HepG2 (cell line): ENCODE data around the gene STX10. TPM values are rescaled to one million over a fixed set of nuclear protein-coding genes. Genes with fewer than 3 reads are reported as not detected.
A peak's percentile ranks its signal among the peaks of the same experiment; 100 is the strongest.

Experiments used
- ARNTL ChIP-seq: sonication (generic); formaldehyde crosslinking; IDR thresholded peaks from 2 replicates; pipeline ENCODE4 v1.4.0; 2020; ENCODE audit warnings: mild to moderate bottlenecking, missing genetic modification reagents
- CBX1 ChIP-seq: IDR thresholded peaks from one replicate; pipeline ENCODE4 v1.6.1; 2016; ENCODE audit warnings: antibody characterized with exemption, low read depth
- CEBPB ChIP-seq: IDR thresholded peaks from 2 replicates; pipeline ENCODE4 v1.6.1; 2011; ENCODE audit warnings: low read depth, low read length, improper control_type of control experiment, borderline replicate concordance
- CREB1 ChIP-seq, 2 experiments: fragments of 450-650 bp in 1 of 2; IDR thresholded peaks; 2 replicates each; pipeline ENCODE4 v1.6.1; 2016 to 2017; ENCODE audit warnings: control low read depth in 1 of 2, mild to moderate bottlenecking in 1 of 2, missing compliant biosample characterization in 1 of 2, missing genetic modification characterization in 1 of 2
- DR1 ChIP-seq: sonication (generic); formaldehyde crosslinking; IDR thresholded peaks from 2 replicates; pipeline ENCODE4 v1.8.0; 2021; ENCODE audit warnings: mild to moderate bottlenecking, missing genetic modification reagents, inconsistent platforms
- EHMT2 ChIP-seq: fragments of 200-600 bp; sonication (generic); IDR thresholded peaks from 2 replicates; pipeline ENCODE4 v1.7.0; 2017; ENCODE audit warnings: antibody characterized with exemption, low read depth, low read length, borderline replicate concordance
- FOXA3 ChIP-seq: IDR thresholded peaks from 2 replicates; pipeline ENCODE4 v1.6.1; 2016; ENCODE audit warnings: missing genetic modification reagents, missing compliant biosample characterization
- FOXP4 ChIP-seq: sonication (generic); formaldehyde crosslinking; IDR thresholded peaks from 2 replicates; pipeline ENCODE4 v1.4.0; 2020; ENCODE audit warnings: missing genetic modification reagents
- GATAD1 ChIP-seq: IDR thresholded peaks from 2 replicates; pipeline ENCODE4 v1.6.1; 2016; ENCODE audit warnings: missing genetic modification reagents, missing compliant biosample characterization
- KAT2B ChIP-seq: fragments of 150-350 bp; IDR thresholded peaks from 2 replicates; pipeline ENCODE4 v1.6.1; 2014; ENCODE audit warnings: low read depth, low read length, borderline replicate concordance
- SAP130 ChIP-seq: IDR thresholded peaks from 2 replicates; pipeline ENCODE4 v1.6.1; 2016; ENCODE audit warnings: low read depth
- SKI ChIP-seq: fragments of 450-650 bp; IDR thresholded peaks from one replicate; pipeline ENCODE4 v1.6.1; 2018; ENCODE audit warnings: mild to moderate bottlenecking; ENCODE audit not compliant: partially characterized antibody
- TMF1 ChIP-seq: sonication (generic); formaldehyde crosslinking; IDR thresholded peaks from 2 replicates; pipeline ENCODE4 v1.8.1; 2022; ENCODE audit warnings: low read depth, missing genetic modification reagents
- YY1 ChIP-seq: IDR thresholded peaks from 2 replicates; pipeline ENCODE4 v1.6.1; 2011; ENCODE audit warnings: low read length, low read depth, moderate library complexity, mild to moderate bottlenecking; ENCODE audit not compliant: insufficient read depth, insufficient replicate concordance
- ZFP1 ChIP-seq: IDR thresholded peaks from 2 replicates; pipeline ENCODE4 v1.6.1; 2016
- ZHX2 ChIP-seq, 2 experiments: sonication (generic) in 1 of 2; formaldehyde crosslinking in 1 of 2; IDR thresholded peaks; 2 replicates each; pipeline versions ENCODE4 v1.6.1 to v1.9.0; 2014 to 2022; ENCODE audit warnings: antibody characterized with exemption in 1 of 2, borderline replicate concordance in 1 of 2, inconsistent platforms in 1 of 2, low read depth in 1 of 2, missing genetic modification reagents in 1 of 2
- ZMYM2 ChIP-seq: sonication (generic); formaldehyde crosslinking; IDR thresholded peaks from 2 replicates; pipeline ENCODE4 v1.8.0; 2022; ENCODE audit warnings: mild to moderate bottlenecking, missing genetic modification reagents
- ZNF354B ChIP-seq: sonication (generic); formaldehyde crosslinking; IDR thresholded peaks from 2 replicates; pipeline ENCODE4 v1.8.0; 2022; ENCODE audit warnings: mild to moderate bottlenecking, missing genetic modification reagents
- ZNF510 ChIP-seq: sonication (generic); formaldehyde crosslinking; IDR thresholded peaks from 2 replicates; pipeline ENCODE4 v1.4.0; 2020; ENCODE audit warnings: low read depth, mild to moderate bottlenecking, missing genetic modification reagents
- ZNF543 ChIP-seq: sonication (generic); formaldehyde crosslinking; IDR thresholded peaks from 2 replicates; pipeline ENCODE4 v1.4.0; 2020; ENCODE audit warnings: mild to moderate bottlenecking, missing genetic modification reagents
- ZNF670 ChIP-seq: sonication (generic); formaldehyde crosslinking; IDR thresholded peaks from 2 replicates; pipeline ENCODE4 v1.8.0; 2022; ENCODE audit warnings: mild to moderate bottlenecking, missing genetic modification reagents, borderline replicate concordance
- ZNF740 ChIP-seq: sonication (generic); formaldehyde crosslinking; IDR thresholded peaks from 2 replicates; pipeline ENCODE4 v1.4.0; 2020; ENCODE audit warnings: missing genetic modification reagents
- ZNF841 ChIP-seq: sonication (generic); formaldehyde crosslinking; IDR thresholded peaks from 2 replicates; pipeline ENCODE4 v1.8.1; 2023; ENCODE audit warnings: missing genetic modification reagents, borderline replicate concordance
- polyA plus RNA-seq, 8 experiments: library from polyadenylated mRNA; depleted of rRNA in 3 of 8; stranded (reverse) in 7 of 8; unstranded in 1 of 8; fragments of >200 nt; fragmentation: Illumina TruSeq in 4 of 8; extraction: Trizol in 4 of 8; gene quantifications; 2 replicates each; pipeline versions ENCODE4 v1.2.1 to v1.2.3, GENCODE V29; 2011 to 2016; ENCODE audit warnings: low read depth in 4 of 8, missing spikeins in 1 of 8, mixed read lengths in 1 of 8; ENCODE audit not compliant: insufficient read depth in 1 of 8
- total RNA-seq, 5 experiments: library from RNA; depleted of rRNA; stranded (reverse); fragments of >200 nt; fragmentation: Illumina TruSeq; extraction: Trizol; gene quantifications; 2 replicates each; pipeline ENCODE4 v1.2.3, GENCODE V29; 2016; ENCODE audit warnings: low read depth in 1 of 5

STX10 gene
- total and polyA plus RNA-seq, 2 of the 13 experiments (the other 11 are each of a cell fraction or from before 2014, with no cell fraction given): 47.9 to 66.4 TPM

GRCh38 chr19:13152974-13153568 lies 2.9 kb upstream of the STX10 start (continued):
- peak; percentile 54; the same call in 1 of the 2 replicates for TF ChIP-seq FOXP4 (CRISPR knock-in tag)
- TF ChIP-seq CREB1 (IDR thresholded peaks at IDR 0.05): peak; percentile 100
- TF ChIP-seq CREB1 (CRISPR knock-in tag; IDR thresholded peaks at IDR 0.05): peak; percentile 96
- no peak for TF ChIP-seq ZNF510 (CRISPR knock-in tag)
- peak; percentile 40; the same call in 1 of the 2 replicates for TF ChIP-seq FOXA3 (CRISPR knock-in tag)
- TF ChIP-seq EHMT2: no peak
- peak; percentile 28 for TF ChIP-seq SKI
- TF ChIP-seq CEBPB: no peak
- no peak for TF ChIP-seq TMF1 (CRISPR knock-in tag)
- TF ChIP-seq ZNF740 (CRISPR knock-in tag): no peak
- no peak for TF ChIP-seq CBX1
- no peak for TF ChIP-seq ZNF670
- TF ChIP-seq GATAD1 (CRISPR knock-in tag): peak; percentile 58; the same call in 1 of the 2 replicates
- no peak for TF ChIP-seq ARNTL (CRISPR knock-in tag)
- TF ChIP-seq ZHX2 (IDR thresholded peaks at IDR 0.05; ENCODE audit: low read depth): 0 out of 2 replicates have a peak, but pooled peaks have one; percentile 19
- no peak for TF ChIP-seq ZHX2 (CRISPR knock-in tag; IDR thresholded peaks at IDR 0.05; ENCODE audit: borderline replicate concordance)
- no peak for TF ChIP-seq ZNF543 (CRISPR knock-in tag)
- TF ChIP-seq DR1 (CRISPR knock-in tag): peak; percentile 85
- 0 out of 2 replicates have a peak, but pooled peaks have one; percentile 15 for TF ChIP-seq ZFP1 (CRISPR knock-in tag)
- no peak for TF ChIP-seq KAT2B
- peak; percentile 7; the same call in 1 of the 2 replicates for TF ChIP-seq ZNF841
- TF ChIP-seq SAP130 (CRISPR knock-in tag): peak; percentile 80; the same call in 1 of the 2 replicates
- TF ChIP-seq ZMYM2 (CRISPR knock-in tag): no peak
- TF ChIP-seq ZNF354B (CRISPR knock-in tag): 0 out of 2 replicates have a peak, but pooled peaks have one; percentile 47
- TF ChIP-seq YY1: peak; percentile 64
